Measurements from ENCODE around the gene TMEM258. TPM values are rescaled to one million over a fixed set of nuclear protein-coding genes. Genes with fewer than 3 reads are reported as not detected.

TMEM258 gene
- total RNA-seq, 1 donor = 76.4 TPM

DNA sequence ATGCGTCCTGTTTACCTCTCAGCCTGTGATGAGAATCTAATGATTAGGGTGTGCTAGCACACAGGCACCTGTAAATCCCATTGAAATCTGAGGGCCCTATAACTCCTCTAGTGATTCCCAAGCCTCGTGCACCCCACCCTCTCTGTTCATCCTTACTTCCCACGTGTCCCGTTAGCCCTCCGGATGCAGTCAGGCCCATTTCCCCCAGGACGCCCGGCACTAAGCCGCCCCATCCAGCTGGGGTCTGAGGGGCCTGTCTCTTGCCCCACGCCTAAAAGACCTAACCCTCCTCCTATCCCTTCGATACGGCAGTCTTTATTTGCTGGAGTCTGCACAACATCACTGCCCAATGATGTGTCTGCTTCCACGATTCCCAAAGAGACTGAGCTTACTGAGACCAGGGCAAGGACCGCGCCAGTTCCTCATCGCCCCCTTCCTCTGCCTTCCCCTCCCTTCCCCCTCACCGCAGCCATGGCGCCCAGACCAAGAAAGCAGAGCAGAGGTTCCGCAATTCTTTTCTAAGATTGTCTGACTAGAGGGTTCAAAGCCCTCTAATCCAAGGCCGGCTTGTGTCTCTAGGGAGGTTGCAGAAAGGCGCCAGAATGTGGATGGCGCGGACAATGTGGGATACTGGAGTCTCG is 34.7 kb upstream of the TMEM258 start:
- TF ChIP-seq, protein P1, sequence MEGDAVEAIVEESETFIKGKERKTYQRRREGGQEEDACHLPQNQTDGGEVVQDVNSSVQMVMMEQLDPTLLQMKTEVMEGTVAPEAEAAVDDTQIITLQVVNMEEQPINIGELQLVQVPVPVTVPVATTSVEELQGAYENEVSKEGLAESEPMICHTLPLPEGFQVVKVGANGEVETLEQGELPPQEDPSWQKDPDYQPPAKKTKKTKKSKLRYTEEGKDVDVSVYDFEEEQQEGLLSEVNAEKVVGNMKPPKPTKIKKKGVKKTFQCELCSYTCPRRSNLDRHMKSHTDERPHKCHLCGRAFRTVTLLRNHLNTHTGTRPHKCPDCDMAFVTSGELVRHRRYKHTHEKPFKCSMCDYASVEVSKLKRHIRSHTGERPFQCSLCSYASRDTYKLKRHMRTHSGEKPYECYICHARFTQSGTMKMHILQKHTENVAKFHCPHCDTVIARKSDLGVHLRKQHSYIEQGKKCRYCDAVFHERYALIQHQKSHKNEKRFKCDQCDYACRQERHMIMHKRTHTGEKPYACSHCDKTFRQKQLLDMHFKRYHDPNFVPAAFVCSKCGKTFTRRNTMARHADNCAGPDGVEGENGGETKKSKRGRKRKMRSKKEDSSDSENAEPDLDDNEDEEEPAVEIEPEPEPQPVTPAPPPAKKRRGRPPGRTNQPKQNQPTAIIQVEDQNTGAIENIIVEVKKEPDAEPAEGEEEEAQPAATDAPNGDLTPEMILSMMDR (IDR thresholded peaks at IDR 0.05; ENCODE audit: insufficient read depth, low read depth, low read length) = no peak
- DNase-seq (ENCODE audit: low read depth) = no peak
- peak overlapping the region; percentile 98 for H3K4me3 ChIP-seq (ENCODE audit: low read depth, low read length)

DNA sequence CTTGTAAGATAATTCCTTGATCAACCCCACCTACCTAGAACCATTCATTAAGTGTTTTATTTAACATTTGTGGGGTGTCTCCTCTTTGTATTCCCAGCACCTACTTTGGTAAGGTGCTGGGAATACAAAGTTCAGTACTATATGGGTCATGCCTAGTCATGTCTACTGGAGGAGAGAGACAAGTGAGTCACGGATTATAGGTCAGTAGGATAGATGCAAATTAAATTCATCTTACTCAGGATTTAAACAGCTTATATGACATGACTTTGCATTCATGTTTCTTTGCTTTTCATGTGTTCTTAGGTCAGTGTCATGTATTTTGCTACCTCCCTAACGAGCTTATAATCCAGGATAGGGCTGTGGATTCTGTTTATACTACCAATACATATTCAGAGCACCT is 27.8 kb upstream of the TMEM258 start:
- peak; percentile 45 for DNase-seq (ENCODE audit: low read depth)
- H3K4me3 ChIP-seq (ENCODE audit: low read depth, low read length) = no peak overlapping the region
- TF ChIP-seq, protein P1 (IDR thresholded peaks at IDR 0.05; ENCODE audit: insufficient read depth, low read depth, low read length) = no peak

DNA sequence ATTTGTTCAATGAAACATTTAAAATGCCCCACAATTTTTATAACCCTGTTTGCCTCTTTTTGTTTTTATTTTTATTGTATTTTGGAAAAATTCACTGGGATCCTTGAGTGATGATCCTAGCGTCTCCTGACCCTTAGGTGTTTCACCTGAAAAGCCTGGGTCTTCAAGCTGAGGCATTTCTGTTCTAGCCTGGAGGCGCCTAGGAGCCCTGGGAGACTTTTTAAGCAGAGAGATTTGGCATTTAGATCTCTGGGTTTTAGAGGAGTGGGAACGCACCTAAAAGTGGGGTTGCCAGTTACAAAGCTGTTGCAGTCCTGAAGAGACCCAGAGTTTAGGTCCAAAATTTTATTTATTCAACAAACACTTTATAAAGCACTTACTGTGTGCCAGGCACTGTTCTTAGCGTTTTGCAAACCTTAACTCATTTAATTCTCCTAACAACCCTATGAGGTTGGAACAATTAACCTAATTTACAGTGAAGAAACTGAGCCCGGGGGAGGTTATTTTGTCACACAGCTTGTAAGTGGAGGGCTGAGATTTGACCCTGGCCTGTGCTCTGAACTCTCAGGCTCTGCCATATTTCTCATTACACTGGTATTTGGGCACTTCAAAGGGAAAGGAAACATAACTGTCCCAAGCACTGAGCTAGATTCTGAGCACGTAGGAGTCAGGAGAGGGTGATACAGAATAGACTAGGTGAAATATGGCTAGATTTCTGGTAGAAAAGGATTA is 25.2 kb upstream of the TMEM258 start:
- peak overlapping the region; percentile 81 for H3K4me3 ChIP-seq (ENCODE audit: low read depth, low read length)
- peak; percentile 14 for DNase-seq (ENCODE audit: low read depth)
- TF ChIP-seq, protein P1 (IDR thresholded peaks at IDR 0.05; ENCODE audit: insufficient read depth, low read depth, low read length) = no peak

DNA sequence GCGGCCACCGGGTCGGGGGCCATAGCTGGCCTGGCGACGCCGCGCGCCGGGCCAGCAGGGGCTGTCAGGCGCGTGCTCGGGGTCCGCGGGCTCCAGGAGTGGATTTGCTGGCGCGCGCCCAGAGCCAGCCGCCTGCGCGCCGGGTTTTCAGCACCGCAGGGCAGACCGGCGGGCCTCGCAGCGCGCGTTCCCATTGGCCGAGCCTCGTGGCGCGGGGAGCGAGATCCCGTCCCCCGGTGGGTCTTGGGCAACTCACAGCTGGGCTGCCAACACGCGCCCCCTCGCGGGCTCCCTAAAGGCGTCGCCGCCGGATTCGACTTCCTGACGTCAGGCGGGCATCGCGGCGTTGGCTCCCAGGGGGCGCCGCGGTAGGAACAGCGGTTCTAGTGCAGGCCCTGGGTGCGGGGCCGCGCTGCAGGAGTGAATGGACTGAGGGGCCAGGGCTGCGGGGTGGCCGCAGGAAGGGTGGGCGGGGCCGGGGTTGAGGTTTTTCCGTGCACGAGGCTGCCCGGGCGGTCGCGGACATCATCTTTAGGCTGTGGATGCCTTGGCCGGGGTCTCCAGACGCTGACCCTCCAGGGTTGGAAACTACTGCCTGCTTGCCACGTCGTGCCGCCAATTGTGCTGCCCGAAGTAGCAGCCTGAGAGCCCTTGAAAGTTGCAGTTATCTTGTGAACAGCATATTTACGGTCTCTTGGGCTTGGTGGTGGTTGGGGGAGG is 24.5 kb upstream of the TMEM258 start, which contains the start of gene FADS1:
Gene FADS1 (minus strand): TSS at position 268 of the 720 bp plus-strand sequence. CDS start 74 bp downstream, at position 194.
- DNase-seq (ENCODE audit: low read depth) = peak; percentile 98
- peak within 1 kb of the TSS; percentile 81 for H3K4me3 ChIP-seq (ENCODE audit: low read depth, low read length)
- TF ChIP-seq, protein P1 (IDR thresholded peaks at IDR 0.05; ENCODE audit: insufficient read depth, low read depth, low read length) = peak; percentile 56

DNA sequence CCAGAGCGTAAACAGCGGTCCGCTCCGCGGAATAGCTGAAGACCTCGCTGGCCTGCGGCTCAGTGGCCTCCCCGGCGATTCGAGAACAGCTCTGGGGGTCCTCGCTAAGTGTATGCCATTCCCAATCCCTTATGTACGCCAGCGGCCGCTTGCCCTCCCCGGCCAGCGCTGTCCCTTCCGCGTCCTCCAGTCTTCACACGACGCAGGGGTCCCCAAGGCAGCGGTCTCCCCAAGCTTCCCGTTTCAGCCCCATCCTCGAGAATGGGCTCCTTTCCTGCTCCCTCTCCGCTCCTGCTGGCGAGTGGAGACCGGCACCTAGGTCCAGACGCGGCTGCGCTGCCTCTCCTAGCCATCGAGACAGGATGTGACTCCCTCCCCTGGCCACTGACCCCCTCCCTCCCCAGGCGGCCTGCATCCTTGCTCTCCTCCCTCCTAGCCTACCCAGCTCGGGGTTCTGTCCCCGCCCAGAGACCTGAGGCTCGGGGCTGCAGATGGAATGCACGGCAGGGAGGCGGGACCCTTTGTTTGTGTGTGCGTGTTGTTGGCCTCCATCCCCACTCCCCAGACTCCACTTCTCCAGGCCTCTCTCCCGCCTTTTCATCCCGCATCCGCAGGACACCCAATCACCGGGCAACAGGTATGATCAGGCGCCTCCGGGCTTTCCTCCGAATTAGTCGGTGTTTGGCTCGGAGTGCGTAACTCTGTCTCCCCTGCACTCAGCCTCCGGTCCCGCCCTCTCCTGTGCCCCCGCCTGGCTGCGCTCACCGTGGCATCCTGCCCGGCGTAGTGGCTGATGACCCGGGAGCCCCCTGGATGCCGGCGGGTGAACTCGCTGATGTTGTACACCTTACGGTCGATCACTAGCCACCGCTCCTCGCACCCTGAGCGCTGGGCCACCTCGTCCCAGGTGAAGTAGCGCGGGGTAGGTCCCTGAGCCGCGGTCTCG is 23.7 kb upstream of the TMEM258 start:
- DNase-seq (ENCODE audit: low read depth) = peak; percentile 71
- TF ChIP-seq, protein P1 (IDR thresholded peaks at IDR 0.05; ENCODE audit: insufficient read depth, low read depth, low read length) = no peak

More for the DNA sequence above, 23.7 kb upstream of the TMEM258 start:
- peak overlapping the region; percentile 81 for H3K4me3 ChIP-seq (ENCODE audit: low read depth, low read length)

Data from fibroblast of villous mesenchyme (primary cell).